ENCODE data around the gene STXBP4. TPM values are rescaled to one million over a fixed set of nuclear protein-coding genes. Genes with fewer than 3 reads are reported as not detected.

Gene STXBP4
- polyA plus RNA-seq, 1 donor (not counting 4 experiments of a cell fraction or from before 2014, with no cell fraction given), result 4.2 TPM

- no peak overlapping the region for H3K9ac ChIP-seq (ENCODE audit: control insufficient read depth, extremely low read depth, insufficient read depth, low read length)
- H3K79me2 ChIP-seq (ENCODE audit: control insufficient read depth, insufficient read depth, low read length), result no peaks in the 10 kb centered on the region
- H3K9me1 ChIP-seq (ENCODE audit: control insufficient read depth, extremely low read depth, insufficient read depth, low read length), result no peaks in the 10 kb centered on the region
- dilution Hi-C loops (cut with MboI; ENCODE audit: extremely low pct_ligation_motif_present, low sequenced_read_pairs), result no loop called here
- DNase-seq (ENCODE audit: low read depth, low spot score), result no peak
- TF ChIP-seq CTCF (optimal IDR thresholded peaks at IDR 0.05 in 1 of 3, IDR thresholded peaks at IDR 0.05 in 1 of 3, conservative IDR thresholded peaks at IDR 0.05 in 1 of 3; ENCODE audit: extremely low read depth in 1 of 3, insufficient read depth in 2 of 3, low read length in 3 of 3), result no peak
- TF ChIP-seq EZH2 (IDR thresholded peaks at IDR 0.05; ENCODE audit: low read length), result no peak
- H3K27ac ChIP-seq (ENCODE audit: control insufficient read depth, insufficient read depth, low read length), result no peak overlapping the region
- no peaks in the 10 kb centered on the region for H3K36me3 ChIP-seq (ENCODE audit: control insufficient read depth in 2 of 2, extremely low read depth in 1 of 2, insufficient read depth in 2 of 2, low read length in 2 of 2)
- H3K4me2 ChIP-seq (ENCODE audit: control insufficient read depth, extremely low read depth, insufficient read depth, low read depth, low read length), result no peak overlapping the region
- H2AFZ ChIP-seq (ENCODE audit: control insufficient read depth, low read length), result no peak overlapping the region
- no peaks in the 10 kb centered on the region for H4K20me1 ChIP-seq (ENCODE audit: control insufficient read depth, extremely low read depth, insufficient read depth, low read length)
- H3K4me1 ChIP-seq (ENCODE audit: control insufficient read depth, extremely low read depth, insufficient read depth, low read length), result no peaks in the 10 kb centered on the region
- no peaks in the 10 kb centered on the region for H3K9me3 ChIP-seq (ENCODE audit: control insufficient read depth, low read depth, low read length)
- no peak overlapping the region for H3K4me3 ChIP-seq (ENCODE audit: control insufficient read depth in 2 of 3, extremely low read depth in 1 of 3, insufficient read depth in 2 of 3, low read depth in 1 of 3, low read length in 3 of 3)
- FAIRE-seq, result no peak
- H3K27me3 ChIP-seq (ENCODE audit: control insufficient read depth, extremely low read depth, insufficient read depth, low read length), result no peaks in the 10 kb centered on the region
Measured at GRCh38 chr17:55023626-55024025, 55.1 kb downstream of the STXBP4 start.

GRCh38 chr17:55037828-55038227 is 69.3 kb downstream of the STXBP4 start:
- no peaks in the 10 kb centered on the region for H3K4me1 ChIP-seq (ENCODE audit: control insufficient read depth, extremely low read depth, insufficient read depth, low read length)
- no peak overlapping the region for H3K4me2 ChIP-seq (ENCODE audit: control insufficient read depth, extremely low read depth, insufficient read depth, low read depth, low read length)
- dilution Hi-C loops (cut with MboI; ENCODE audit: extremely low pct_ligation_motif_present, low sequenced_read_pairs), result no loop called here
- H3K36me3 ChIP-seq (ENCODE audit: control insufficient read depth in 2 of 2, extremely low read depth in 1 of 2, insufficient read depth in 2 of 2, low read length in 2 of 2), result no peaks in the 10 kb centered on the region
- no peaks in the 10 kb centered on the region for H3K79me2 ChIP-seq (ENCODE audit: control insufficient read depth, insufficient read depth, low read length)
- H4K20me1 ChIP-seq (ENCODE audit: control insufficient read depth, extremely low read depth, insufficient read depth, low read length), result no peaks in the 10 kb centered on the region
- H3K9me1 ChIP-seq (ENCODE audit: control insufficient read depth, extremely low read depth, insufficient read depth, low read length), result no peaks in the 10 kb centered on the region
- TF ChIP-seq EZH2 (IDR thresholded peaks at IDR 0.05; ENCODE audit: low read length), result no peak
- no peak for TF ChIP-seq CTCF (optimal IDR thresholded peaks at IDR 0.05 in 1 of 3, IDR thresholded peaks at IDR 0.05 in 1 of 3, conservative IDR thresholded peaks at IDR 0.05 in 1 of 3; ENCODE audit: extremely low read depth in 1 of 3, insufficient read depth in 2 of 3, low read length in 3 of 3)
- H3K9me3 ChIP-seq (ENCODE audit: control insufficient read depth, low read depth, low read length), result no peaks in the 10 kb centered on the region
- H3K27me3 ChIP-seq (ENCODE audit: control insufficient read depth, extremely low read depth, insufficient read depth, low read length), result no peaks in the 10 kb centered on the region
- no peak overlapping the region for H3K9ac ChIP-seq (ENCODE audit: control insufficient read depth, extremely low read depth, insufficient read depth, low read length)
- no peak overlapping the region for H3K4me3 ChIP-seq (ENCODE audit: control insufficient read depth in 2 of 3, extremely low read depth in 1 of 3, insufficient read depth in 2 of 3, low read depth in 1 of 3, low read length in 3 of 3)
- FAIRE-seq, result no peak
- no peak overlapping the region for H3K27ac ChIP-seq (ENCODE audit: control insufficient read depth, insufficient read depth, low read length)
- H2AFZ ChIP-seq (ENCODE audit: control insufficient read depth, low read length), result no peak overlapping the region
- DNase-seq (ENCODE audit: low read depth, low spot score), result no peak
